GM18909 (cell line): Measurements from ENCODE around the gene HEXA.
"Not testable (repeated sequence)": the region's sequence is repeated elsewhere in the genome, so short reads cannot be mapped to it uniquely, and the experiment has no call there.

Experiments used
- ATAC-seq: cut with Tn5 transposase; IDR thresholded peaks from one replicate; pipeline ENCODE4 v1.9.1; 2021; ENCODE audit warnings: mild to moderate bottlenecking; ENCODE audit not compliant: unreplicated experiment, poor library complexity

HEXA gene

DNA sequence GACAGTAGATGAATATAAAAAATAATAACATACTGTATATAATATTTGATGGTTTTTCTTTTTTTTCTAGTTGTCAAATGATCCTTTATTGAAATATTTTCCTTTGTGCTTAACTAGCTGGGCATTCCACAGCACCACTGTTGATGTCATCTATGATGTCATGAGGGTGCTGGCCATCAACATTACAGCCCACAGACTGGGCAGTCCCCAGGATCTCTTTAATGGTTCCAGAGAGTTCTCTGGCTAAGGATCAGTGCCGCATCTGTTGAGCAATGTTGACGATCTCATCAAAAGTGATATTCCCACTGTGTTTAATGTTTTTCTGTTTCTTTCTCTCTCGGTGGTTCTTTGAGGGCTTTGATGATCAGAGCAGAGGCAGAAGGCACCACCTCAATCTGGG, 3.3 kb upstream of the HEXA start:
- not testable (repeated sequence) for ATAC-seq

GRCh38 chr15:72377331-72377730, 1.5 kb upstream of the HEXA start:
- no peak for ATAC-seq

DNA sequence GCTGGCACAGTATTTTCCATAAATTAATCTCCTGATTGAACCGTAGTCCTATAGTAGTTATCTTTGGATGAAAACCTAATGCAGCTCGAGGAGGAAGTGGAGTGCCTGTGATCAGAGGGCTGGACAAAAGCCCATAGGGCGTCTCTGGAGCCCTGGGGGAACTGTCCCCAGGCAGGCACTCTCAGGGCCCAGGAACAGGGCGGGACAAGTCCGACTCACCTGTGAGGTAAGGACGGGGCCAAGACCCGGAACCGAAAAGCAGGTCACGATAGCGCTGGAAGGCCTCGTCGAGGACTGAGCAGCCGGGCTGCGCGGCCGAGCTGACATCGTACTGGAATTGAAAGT, 341 bp downstream of the HEXA start:
- ATAC-seq = peak; percentile 59

GRCh38 chr15:72372361-72372760, 3.5 kb downstream of the HEXA start:
- no peak for ATAC-seq

- no peak for ATAC-seq
Measured at GRCh38 chr15:72369964-72370363, 5.8 kb downstream of the HEXA start.

GRCh38 chr15:72368899-72369298, 6.9 kb downstream of the HEXA start:
- no peak for ATAC-seq

GRCh38 chr15:72368325-72368724, 7.5 kb downstream of the HEXA start:
- no peak for ATAC-seq

DNA sequence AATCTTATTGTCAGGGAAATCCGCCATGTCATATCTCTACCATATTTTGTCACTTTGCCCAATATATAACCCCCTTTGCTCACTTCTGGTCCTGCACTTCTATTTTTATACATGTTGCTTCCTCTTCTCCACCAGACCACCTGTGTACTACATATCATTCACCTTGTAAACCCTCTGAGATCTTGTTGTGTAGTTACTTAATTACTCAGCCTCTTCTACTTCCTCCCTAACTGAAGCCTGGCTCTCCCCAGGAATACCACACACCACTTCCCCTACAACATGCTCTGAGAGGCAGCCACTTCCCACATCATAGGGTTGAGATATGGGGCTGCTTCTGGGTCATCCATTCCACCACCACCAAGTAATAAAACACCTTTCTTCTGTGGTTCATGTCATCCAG, 10.0 kb downstream of the HEXA start:
- ATAC-seq = peak; percentile 88

DNA sequence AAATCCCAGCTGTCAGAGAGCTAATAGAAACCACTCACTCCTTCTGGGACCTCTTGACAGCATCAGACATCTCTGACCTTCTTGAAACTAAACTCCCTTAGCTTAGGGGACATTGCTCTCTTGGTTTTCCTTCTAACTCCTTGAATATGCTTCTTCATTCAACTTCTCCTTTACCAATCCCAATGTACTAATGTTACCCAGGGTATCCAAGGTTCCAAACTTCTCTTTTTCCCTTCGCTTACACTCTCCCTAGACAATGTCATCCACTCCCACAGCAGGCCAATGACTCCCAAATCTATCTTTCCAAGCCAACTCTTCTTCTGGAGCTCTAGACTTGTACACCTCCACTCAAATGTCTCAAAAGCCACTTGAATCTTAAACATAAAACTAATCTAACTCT, 14.6 kb downstream of the HEXA start:
- ATAC-seq = no peak

DNA sequence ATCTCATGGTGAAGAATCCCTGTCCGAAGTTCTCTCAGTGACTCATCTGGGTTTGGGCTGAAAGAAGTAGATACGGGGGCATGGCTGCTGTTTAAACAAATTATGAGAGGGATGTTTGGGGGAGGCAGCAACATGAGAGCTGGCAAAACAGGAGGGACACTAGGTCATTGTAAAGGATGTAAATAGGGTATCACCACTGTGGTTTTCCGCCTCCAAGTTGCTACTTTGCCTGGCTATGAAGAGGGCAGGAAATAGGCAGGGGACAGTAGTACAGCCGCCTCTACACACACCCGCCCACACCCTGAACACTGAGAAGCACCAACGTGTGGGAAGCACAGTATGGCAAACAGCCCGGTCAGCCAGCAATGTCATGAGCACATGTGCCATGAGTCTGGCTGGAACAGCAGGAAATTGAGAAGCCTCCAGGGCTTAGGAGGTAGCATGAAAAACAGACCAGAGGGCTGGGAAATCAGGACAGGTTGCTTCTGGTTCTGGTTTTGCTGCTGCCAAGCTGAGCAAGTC, 17.1 kb downstream of the HEXA start:
- no peak for ATAC-seq

DNA sequence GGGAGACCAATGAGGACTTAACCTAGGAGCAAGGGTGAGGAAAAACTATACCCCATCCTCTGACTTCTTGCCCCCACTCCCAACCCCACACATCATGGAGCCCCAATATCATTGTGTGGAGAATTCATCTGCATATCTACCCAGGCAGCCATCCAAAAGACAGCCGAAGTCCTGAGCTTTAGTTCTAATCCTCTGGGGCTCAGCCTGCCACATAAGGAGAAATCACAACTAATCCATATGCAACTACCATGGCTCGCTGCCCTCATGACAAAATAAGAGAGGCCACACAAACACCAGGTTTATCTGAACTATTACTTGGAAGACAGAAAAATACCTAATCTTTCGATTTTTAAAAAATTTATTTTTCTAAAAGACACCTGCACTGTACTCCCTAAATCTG, 17.7 kb downstream of the HEXA start:
- ATAC-seq = no peak

DNA sequence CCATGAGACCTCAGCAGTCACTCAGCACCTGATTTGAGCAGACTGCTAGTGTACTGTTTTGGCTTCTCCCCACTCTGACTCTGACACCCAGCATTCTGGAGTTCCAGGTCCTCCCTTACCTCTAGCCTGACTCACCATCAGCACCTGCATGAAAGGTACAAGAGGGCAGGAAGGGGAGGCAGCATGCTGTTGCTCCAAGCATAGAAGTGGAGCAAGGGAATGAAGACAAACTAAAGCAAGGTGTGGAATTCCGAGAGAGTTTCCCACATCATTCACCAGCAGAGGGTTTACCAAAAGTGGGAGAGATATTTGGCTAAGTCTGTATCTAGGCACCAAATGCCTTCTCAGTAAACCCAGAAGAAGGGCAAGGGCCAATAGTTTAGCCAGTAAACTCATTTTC, 21.3 kb downstream of the HEXA start:
- ATAC-seq = no peak

DNA sequence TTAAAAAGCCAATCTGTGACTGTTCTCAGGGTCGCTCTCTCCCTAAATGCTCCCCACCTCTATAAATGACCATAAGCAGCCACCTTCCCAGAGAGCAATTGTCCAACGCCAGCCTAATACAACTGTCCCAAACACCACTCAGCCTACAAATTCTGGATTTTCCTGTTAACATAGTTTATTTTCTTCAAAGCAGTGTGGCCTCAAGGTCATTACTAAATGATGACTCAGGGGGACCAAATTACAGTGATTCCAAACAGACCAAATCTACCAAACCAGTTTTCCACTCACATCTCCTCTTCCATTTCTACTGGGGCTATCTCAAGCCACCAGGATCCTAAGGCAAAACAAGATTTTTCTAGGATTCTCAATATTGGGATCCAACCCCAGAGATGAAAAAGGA, 22.5 kb downstream of the HEXA start:
- ATAC-seq = no peak

DNA sequence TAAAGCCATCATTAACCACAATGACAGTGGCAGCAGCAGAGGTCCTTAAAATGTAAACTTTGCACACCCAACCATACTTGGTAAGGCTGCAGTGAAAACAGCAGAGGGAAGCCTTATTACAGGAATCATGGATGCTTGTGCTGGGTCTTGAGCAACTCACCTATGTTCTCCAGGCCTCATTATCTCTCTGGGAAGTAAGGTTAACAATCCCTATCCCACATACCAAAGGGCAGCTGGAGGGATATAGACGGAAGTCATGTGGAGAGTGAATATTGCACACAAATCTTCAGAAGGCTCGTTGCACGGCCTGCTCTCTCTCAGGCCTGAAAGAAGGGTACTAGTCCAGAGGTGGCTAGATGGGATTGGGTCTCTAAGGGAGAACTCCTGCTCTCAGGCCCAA, 30.0 kb downstream of the HEXA start:
- no peak for ATAC-seq

DNA sequence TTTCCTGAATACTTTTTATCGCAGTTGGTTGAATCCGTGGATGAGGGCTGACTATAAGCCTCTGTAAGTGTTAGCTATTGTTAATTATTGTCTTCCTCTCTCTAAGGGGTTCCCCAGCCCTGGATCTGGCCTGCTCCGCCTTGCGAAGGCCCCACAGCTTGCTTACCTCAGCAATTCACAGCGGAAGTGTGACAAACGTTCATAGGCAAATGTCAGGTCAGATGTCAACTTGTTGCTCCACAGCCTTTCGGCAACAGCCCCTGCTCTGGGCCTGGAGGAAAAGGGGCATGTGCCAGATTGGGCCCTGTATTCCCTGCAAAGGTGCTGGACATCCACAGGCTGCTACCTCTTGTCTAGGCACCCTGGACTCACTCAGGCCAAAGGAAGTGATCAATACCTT, 30.5 kb downstream of the HEXA start:
- no peak for ATAC-seq

DNA sequence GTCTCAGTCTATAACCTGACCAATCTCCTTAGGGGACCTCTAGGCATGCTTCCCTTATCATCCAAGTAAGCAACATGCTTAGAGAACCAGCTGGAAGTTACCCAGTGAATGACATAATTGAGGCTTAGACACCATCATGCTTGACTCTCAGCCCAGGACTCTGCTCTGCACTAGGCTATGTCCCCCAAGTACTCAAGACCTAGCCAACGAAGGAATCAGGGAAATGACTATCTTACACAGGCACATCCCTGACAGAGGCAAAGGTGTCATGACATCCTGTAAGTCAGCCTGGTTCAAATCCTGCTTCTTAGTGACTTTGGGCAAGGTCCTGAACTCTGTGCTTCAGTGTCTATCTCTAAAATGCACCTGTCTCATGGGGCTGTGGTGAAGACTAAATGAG, 31.2 kb downstream of the HEXA start:
- ATAC-seq = no peak

DNA sequence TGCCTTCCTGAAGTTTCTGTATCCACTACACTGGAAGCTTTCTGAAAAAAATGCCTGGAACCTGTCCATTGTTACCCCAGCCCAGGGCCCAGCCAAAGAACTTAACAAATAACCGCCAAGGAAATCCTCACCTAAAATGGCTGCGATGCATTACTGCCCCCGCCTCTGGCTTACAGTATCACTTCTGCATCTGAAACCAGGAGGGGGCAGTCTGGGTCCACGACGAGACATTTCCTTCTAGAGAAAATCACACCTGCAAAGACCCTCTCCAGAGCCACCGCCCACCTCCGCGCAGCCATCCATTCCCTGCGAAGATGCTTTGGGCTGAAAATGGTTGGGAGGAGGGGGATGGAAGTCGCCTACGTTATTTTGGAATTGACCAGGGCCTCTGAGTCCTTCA, 33.4 kb downstream of the HEXA start:
- no peak for ATAC-seq

DNA sequence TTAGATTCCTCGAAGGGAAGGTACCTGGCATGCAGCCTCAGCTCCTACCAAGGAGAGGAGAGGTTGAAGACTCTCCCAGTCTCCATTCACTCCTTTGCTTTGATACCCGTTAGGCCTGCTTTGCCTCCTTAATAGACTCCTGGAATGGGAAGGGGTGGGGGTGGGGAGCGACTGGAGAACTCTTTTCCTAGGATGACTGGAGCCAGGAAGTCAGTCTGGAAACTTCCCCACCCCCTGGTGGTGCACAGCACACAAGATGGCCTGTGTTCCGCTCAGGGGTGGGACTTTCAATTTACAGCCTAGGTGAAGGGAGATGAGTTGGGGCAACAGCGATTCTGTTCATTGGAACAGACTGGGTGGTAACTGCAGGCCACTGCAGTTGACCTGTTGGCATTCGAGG, 34.5 kb downstream of the HEXA start:
- no peak for ATAC-seq

GRCh38 chr15:72340366-72340765, 35.4 kb downstream of the HEXA start:
- no peak for ATAC-seq

- ATAC-seq = no peak
Measured at GRCh38 chr15:72339777-72340177, 36.0 kb downstream of the HEXA start.

DNA sequence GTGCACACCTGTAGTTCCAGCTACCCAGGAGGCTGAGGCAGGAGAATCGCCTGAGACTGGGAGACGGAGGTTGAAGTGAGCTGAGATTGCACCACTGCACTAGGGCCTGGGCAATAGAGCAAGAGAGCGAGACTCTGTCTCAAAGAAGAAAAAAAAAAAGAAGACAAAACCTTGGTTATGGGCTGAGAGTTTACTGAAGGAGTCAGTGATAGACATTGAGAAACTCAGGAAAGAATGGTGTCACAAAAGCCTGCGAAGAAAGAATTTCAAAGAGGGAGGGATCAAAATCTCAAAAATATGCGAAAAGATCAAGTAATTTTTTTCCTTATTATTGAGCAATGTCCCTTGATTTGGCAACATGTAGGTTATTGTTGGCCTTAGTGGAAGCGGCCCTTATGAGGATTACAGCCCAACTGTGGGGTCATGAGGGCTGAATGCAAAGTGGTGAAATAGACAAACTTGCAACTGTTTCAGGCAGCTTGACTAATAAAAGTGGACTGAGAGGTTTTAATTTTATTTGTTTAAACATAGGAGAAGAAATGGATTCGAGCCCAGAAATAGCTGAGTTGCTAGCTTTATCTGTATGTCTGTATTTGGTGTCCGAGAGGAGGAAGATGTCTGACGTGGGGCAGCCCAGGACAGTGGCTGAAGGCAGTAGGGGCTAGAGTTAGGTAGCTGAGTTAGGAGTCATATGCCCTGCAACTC, 37.0 kb downstream of the HEXA start:
- no peak for ATAC-seq

GRCh38 chr15:72338148-72338547, 37.7 kb downstream of the HEXA start:
- no peak for ATAC-seq

DNA sequence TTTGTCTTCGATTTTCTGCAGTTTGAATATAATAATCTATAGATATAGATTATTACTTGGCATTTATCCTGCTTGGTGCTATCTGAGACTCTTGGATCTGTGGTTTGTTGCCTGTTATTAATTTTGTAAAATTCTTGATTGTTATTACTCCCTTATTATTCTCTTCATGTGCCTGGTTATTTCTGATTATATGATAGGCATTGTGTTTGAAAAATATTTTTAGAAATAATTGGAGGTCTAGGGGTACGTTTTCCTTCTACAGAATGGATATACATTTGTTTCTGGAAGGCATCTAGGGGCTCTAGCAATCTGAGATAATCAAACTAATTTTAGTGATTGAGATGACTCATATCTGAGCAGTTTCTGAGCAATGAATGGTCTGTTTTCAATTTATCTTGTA, 41.0 kb downstream of the HEXA start:
- no peak for ATAC-seq
